B cell (primary cell): ENCODE results near the gene SCARB1. TPM values are rescaled to one million over a fixed set of nuclear protein-coding genes. Genes with fewer than 3 reads are reported as not detected.

Experiments used
- ATAC-seq: fragments of 200-7000 bp; cut with Tn5 transposase; one replicate; pipeline ENCODE4 v1.10.0; 2021; ENCODE audit warnings: low read depth, mild to moderate bottlenecking, moderate number of reproducible peaks, moderate library complexity
- CTCF ChIA-PET: fragments of 350-600 bp; sonication (Branson Sonifier 250); formaldehyde crosslinking; loops from one replicate; lab custom pipeline; 2021; ENCODE audit warnings: antibody characterized with exemption, inconsistent platforms; lab: Charles Lee
- POLR2A ChIA-PET: fragments of 350-600 bp; sonication (Branson Sonifier 250); formaldehyde crosslinking; loops from one replicate; lab custom pipeline; 2021; ENCODE audit warnings: antibody characterized with exemption; lab: Charles Lee
- DNase-seq: peaks from one replicate; pipeline ENCODE4 v3.0.0; 2013
- H2AFZ ChIP-seq: 2 replicates; pipeline ENCODE4 v1.6.1; 2012; ENCODE audit warnings: mild to moderate bottlenecking, low read depth, low read length; ENCODE audit not compliant: insufficient read depth, poor library complexity, severe bottlenecking
- H3K27ac ChIP-seq, 2 donors: 1 replicate in 1 of 2; 2 replicates in 1 of 2; pipeline ENCODE4 v1.5.1; 2012 to 2013; ENCODE audit warnings: low read length in 2 of 2, mild to moderate bottlenecking in 2 of 2, moderate library complexity in 1 of 2
- H3K27me3 ChIP-seq, 4 experiments: fragments of 200-600 bp in 1 of 4; sonication (generic) in 1 of 4; replicated peaks in 1 of 4; 1 replicate in 2 of 4; 2 replicates in 2 of 4; pipeline versions ENCODE4 v1.6.1 to v1.7.0; 2013 to 2016; ENCODE audit warnings: low read length in 3 of 4, mild to moderate bottlenecking in 2 of 4, mixed read lengths in 1 of 4, moderate library complexity in 1 of 4; ENCODE audit not compliant: insufficient read depth in 4 of 4, control insufficient read depth in 3 of 4; ENCODE audit errors: control extremely low read depth in 1 of 4
- H3K36me3 ChIP-seq, 2 experiments: replicated peaks in 1 of 2; 1 replicate in 1 of 2; 2 replicates in 1 of 2; pipeline versions ENCODE4 v1.6.1 to v1.7.1; 2013; ENCODE audit warnings: low read length in 1 of 2; ENCODE audit not compliant: insufficient read depth in 2 of 2, control insufficient read depth in 1 of 2; ENCODE audit errors: control extremely low read depth in 1 of 2, extremely low read depth in 1 of 2
- H3K4me1 ChIP-seq, 2 donors: fragments of 200-600 bp in 1 of 2; sonication (generic) in 1 of 2; 1 replicate in 1 of 2; 2 replicates in 1 of 2; pipeline versions ENCODE4 v1.5.1 to v1.6.1; 2013 to 2017; ENCODE audit warnings: low read length in 2 of 2; ENCODE audit not compliant: control insufficient read depth in 2 of 2, insufficient read depth in 2 of 2
- H3K4me2 ChIP-seq: replicated peaks from 2 replicates; pipeline ENCODE3; 2012; ENCODE audit warnings: mild to moderate bottlenecking, low read depth, low read length; ENCODE audit not compliant: poor library complexity, severe bottlenecking
- H3K4me3 ChIP-seq, 5 experiments: fragments of 200-600 bp in 1 of 5; sonication (generic) in 1 of 5; 1 replicate in 3 of 5; 2 replicates in 2 of 5; pipeline versions ENCODE4 v1.5.1 to v1.7.0; 2011 to 2016; ENCODE audit warnings: low read length in 4 of 5, mild to moderate bottlenecking in 4 of 5, low read depth in 2 of 5, control low read depth in 1 of 5, moderate library complexity in 1 of 5; ENCODE audit not compliant: insufficient read depth in 1 of 5; ENCODE audit errors: control extremely low read depth in 1 of 5, extremely low read depth in 1 of 5
- H3K79me2 ChIP-seq: fragments of 200-600 bp; sonication (generic); one replicate; pipeline ENCODE4 v1.6.0; 2016; ENCODE audit warnings: low read length; ENCODE audit not compliant: control insufficient read depth, insufficient read depth
- H3K9ac ChIP-seq: fragments of 200-600 bp; sonication (generic); 2 replicates; pipeline ENCODE4 v1.6.1; 2017; ENCODE audit warnings: mild to moderate bottlenecking, low read length, moderate library complexity
- H3K9me3 ChIP-seq, 3 donors: one replicate each; pipeline versions ENCODE4 v1.6.1 to v1.7.1; 2013; ENCODE audit warnings: low read length in 2 of 3; ENCODE audit not compliant: control insufficient read depth in 2 of 3, insufficient read depth in 1 of 3; ENCODE audit errors: control extremely low read depth in 1 of 3
- H4K20me1 ChIP-seq: 2 replicates; pipeline ENCODE4 v1.6.0; 2012; ENCODE audit warnings: mild to moderate bottlenecking, low read length; ENCODE audit not compliant: insufficient read depth, control insufficient read depth, poor library complexity, severe bottlenecking
- H3K27ac Mint-ChIP-seq: one replicate; pipeline ENCODE4 v1.8.0; 2021; ENCODE audit warnings: mixed read lengths
- H3K27me3 Mint-ChIP-seq: one replicate; pipeline ENCODE4 v1.8.0; 2021; ENCODE audit warnings: mixed read lengths
- H3K4me1 Mint-ChIP-seq: one replicate; pipeline ENCODE4 v1.8.0; 2021; ENCODE audit warnings: mixed read lengths
- H3K4me3 Mint-ChIP-seq: one replicate; pipeline ENCODE4 v1.8.0; 2021; ENCODE audit warnings: mixed read lengths
- H3K9me3 Mint-ChIP-seq: one replicate; pipeline ENCODE4 v1.8.0; 2022; ENCODE audit warnings: mixed read lengths; ENCODE audit not compliant: insufficient read depth
- EZH2 ChIP-seq: IDR thresholded peaks from 2 replicates; pipeline ENCODE4 v1.6.1; 2012; ENCODE audit warnings: borderline replicate concordance, low read depth, mild to moderate bottlenecking, moderate library complexity, low read length; ENCODE audit not compliant: insufficient read depth, poor library complexity, severe bottlenecking
- WGBS: methylation state at CpG from one replicate; pipeline ENCODE4 v1.1.5; 2013; ENCODE audit warnings: missing lambda C conversion rate; ENCODE audit not compliant: insufficient coverage; 5-methylcytosine and 5-hydroxymethylcytosine counted together
- intact Hi-C: fragments of 100-400 bp; cut with micrococcal nuclease; formaldehyde crosslinking; loops from one replicate; pipeline ENCODE4 v1.10.0; 2022
- polyA plus RNA-seq: library from polyadenylated mRNA; depleted of rRNA; stranded (reverse); fragments of >200 nt; gene quantifications from 2 replicates; pipeline ENCODE4 v1.2.3, GENCODE V29; 2012
- total RNA-seq, 2 donors: library from RNA; stranded (reverse); fragments of 120-200 nt in 1 of 2; gene quantifications; 1 replicate in 1 of 2; 2 replicates in 1 of 2; pipeline versions ENCODE4 v1.2.3 to v1.2.4, GENCODE V29; 2013 to 2022
- TF ChIP-seq, protein P1 (sequence below): fragments of 200-600 bp; IDR thresholded peaks from one replicate; pipeline ENCODE4 v1.8.0; 2022; ENCODE audit warnings: antibody characterized with exemption, mild to moderate bottlenecking

Gene SCARB1
- total and polyA plus RNA-seq, 2 donors (not counting 1 experiment from before 2014, with no cell fraction given), result 26.8 to 30.7 TPM

DNA sequence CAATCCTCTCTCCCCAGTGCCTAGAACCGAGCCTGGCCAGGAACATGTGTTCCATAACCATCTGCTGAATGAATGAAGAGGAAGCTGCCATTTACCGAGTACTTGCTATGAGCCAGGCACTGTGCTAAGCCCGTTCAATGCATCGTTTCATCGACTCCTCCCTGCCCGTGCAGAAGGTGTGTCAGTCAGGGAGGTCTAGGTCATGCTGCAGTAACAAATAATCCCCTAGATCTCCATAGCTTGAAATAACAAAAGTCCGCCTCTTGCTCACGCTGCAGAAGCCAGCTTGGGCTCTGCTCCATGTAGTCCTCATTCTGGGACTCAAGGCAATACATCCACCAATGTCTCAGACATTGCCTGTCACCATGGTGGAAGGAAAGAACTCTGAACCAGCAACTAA, 101.3 kb downstream of the SCARB1 start:
- POLR2A ChIA-PET, result no interaction called here
- Histone ChIP-seq H3K27me3 (peaks cover 0 to 3% (median 0%) of the 10 kb centered on the region in 4 experiments), H3K4me3 (no peak overlapping the region), H3K27ac (no peak overlapping the region), H3K36me3 (no peaks in the 10 kb centered on the region), H3K4me1 (peaks cover 3 to 6% of the 10 kb centered on the region in 2 donors), H3K79me2 (no peaks in the 10 kb centered on the region), H3K9me3 (peaks cover 3 to 39% (median 18%) of the 10 kb centered on the region in 3 donors), H4K20me1 (no peaks in the 10 kb centered on the region), H3K9ac (no peak overlapping the region), H2AFZ (no peak overlapping the region), H3K4me2 (no peak overlapping the region)
- DNase-seq, result no peak
- TF ChIP-seq, protein P1, sequence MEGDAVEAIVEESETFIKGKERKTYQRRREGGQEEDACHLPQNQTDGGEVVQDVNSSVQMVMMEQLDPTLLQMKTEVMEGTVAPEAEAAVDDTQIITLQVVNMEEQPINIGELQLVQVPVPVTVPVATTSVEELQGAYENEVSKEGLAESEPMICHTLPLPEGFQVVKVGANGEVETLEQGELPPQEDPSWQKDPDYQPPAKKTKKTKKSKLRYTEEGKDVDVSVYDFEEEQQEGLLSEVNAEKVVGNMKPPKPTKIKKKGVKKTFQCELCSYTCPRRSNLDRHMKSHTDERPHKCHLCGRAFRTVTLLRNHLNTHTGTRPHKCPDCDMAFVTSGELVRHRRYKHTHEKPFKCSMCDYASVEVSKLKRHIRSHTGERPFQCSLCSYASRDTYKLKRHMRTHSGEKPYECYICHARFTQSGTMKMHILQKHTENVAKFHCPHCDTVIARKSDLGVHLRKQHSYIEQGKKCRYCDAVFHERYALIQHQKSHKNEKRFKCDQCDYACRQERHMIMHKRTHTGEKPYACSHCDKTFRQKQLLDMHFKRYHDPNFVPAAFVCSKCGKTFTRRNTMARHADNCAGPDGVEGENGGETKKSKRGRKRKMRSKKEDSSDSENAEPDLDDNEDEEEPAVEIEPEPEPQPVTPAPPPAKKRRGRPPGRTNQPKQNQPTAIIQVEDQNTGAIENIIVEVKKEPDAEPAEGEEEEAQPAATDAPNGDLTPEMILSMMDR, result no peak
- TF ChIP-seq EZH2, result no peak
- H3K27ac Mint-ChIP-seq, result no peak overlapping the region
- H3K4me1 Mint-ChIP-seq, result peaks cover 6% of the 10 kb centered on the region
- 83% methylated on average over 7 of the region's 8 CpGs for WGBS
- no peak for ATAC-seq
- H3K27me3 Mint-ChIP-seq, result peaks cover 20% of the 10 kb centered on the region
- peaks cover 8% of the 10 kb centered on the region for H3K9me3 Mint-ChIP-seq
- intact Hi-C loops, result no loop called here
- no peak overlapping the region for H3K4me3 Mint-ChIP-seq
- CTCF ChIA-PET, result interaction anchor here (0.7 to 3.7 kb wide), 3 partner anchors 9 to 726 kb away, joined by 3 to 18 read pairs (median 3); no protein-coding TSS in a partner anchor

DNA sequence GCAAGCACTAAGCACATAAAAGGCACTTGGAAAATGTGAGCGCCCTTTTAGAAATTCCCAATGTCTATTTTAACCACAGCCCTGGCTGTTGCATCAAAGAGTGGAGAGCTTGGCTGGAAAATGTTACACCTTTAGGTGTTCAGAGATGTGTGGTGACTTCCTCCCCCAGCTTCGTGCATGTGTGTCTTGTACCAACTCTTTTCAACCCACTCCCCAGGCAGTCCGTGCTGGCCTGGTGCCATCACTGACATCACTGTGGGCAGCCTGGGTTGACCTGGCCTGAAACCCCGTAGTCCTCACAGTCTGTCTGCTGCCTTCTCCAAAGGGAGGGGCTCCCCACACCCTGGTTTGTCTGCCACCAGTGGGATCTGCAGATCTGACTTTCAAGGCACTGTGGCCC, 101.8 kb downstream of the SCARB1 start:
- intact Hi-C loops, result no loop called here
- Histone ChIP-seq H3K27me3 (peaks cover 0 to 3% (median 0%) of the 10 kb centered on the region in 4 experiments), H3K4me1 (peaks cover 0 to 1% of the 10 kb centered on the region in 2 donors), H3K9ac (no peak overlapping the region), H3K36me3 (no peaks in the 10 kb centered on the region), H3K4me3 (no peak overlapping the region), H2AFZ (no peak overlapping the region), H3K9me3 (peaks cover 3 to 37% (median 18%) of the 10 kb centered on the region in 3 donors), H3K79me2 (no peaks in the 10 kb centered on the region), H4K20me1 (no peaks in the 10 kb centered on the region), H3K4me2 (no peak overlapping the region), H3K27ac (no peak overlapping the region)
- Mint-ChIP-seq H3K9me3 (peaks cover 8% of the 10 kb centered on the region), H3K27ac (no peak overlapping the region), H3K27me3 (peaks cover 20% of the 10 kb centered on the region), H3K4me3 (no peak overlapping the region), H3K4me1 (peaks cover 1% of the 10 kb centered on the region)
- TF ChIP-seq EZH2, result no peak
- TF ChIP-seq, protein P1, result no peak
- ATAC-seq (no peak), DNase-seq (no peak)
- 57% methylated on average over 2 of the region's 4 CpGs for WGBS
- ChIA-PET POLR2A (no interaction called here), CTCF (interaction anchor here (3.7 kb wide), 1 partner anchor 9 kb away, joined by 18 read pairs; no protein-coding TSS in a partner anchor)
